Measurements from ENCODE around the gene SMIM38.
"Not testable (repeated sequence)": the region's sequence is repeated elsewhere in the genome, so short reads cannot be mapped to it uniquely, and the experiment has no call there.

SMIM38 gene

DNA sequence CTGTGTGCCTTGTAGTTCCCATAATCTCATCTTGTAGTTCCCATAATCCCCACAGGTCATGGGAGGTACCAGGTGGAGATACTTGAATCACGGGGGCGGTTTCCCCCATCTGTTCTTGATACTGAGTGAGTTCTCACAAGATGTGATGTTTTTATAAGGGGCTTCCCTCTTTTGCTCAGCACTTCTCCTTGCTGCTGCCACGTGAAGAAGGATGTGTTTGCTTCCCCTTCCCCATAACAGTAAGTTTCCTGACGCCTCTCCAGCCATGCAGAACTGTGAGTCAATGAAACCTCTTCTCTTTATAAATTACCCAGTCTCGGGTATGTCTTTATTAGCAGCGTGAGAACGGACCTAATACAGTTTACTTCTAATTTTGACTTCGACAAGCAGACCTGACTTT lies 14.0 kb upstream of the SMIM38 start:
- DNase-seq, result peak; percentile 18

DNA sequence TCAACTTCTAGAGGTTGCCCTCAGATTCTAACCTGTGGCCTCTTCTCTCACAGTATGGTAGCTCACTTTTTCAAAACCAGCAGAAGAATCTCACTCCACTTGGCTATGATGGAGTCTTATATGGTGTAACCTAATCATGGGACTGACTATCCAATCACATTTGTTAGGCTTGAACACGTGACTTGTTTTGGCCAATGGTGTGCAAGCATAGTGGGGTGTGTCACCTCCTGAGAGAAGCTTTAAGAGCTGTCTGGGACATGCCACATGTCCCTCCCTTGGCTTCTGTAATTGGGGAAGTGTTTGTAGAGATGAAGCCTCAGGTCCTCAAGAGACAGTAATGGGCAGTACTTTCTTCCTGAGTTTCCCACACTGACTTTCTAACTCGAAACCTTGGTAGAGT lies 12.8 kb upstream of the SMIM38 start:
- DNase-seq, result peak; percentile 23

DNA sequence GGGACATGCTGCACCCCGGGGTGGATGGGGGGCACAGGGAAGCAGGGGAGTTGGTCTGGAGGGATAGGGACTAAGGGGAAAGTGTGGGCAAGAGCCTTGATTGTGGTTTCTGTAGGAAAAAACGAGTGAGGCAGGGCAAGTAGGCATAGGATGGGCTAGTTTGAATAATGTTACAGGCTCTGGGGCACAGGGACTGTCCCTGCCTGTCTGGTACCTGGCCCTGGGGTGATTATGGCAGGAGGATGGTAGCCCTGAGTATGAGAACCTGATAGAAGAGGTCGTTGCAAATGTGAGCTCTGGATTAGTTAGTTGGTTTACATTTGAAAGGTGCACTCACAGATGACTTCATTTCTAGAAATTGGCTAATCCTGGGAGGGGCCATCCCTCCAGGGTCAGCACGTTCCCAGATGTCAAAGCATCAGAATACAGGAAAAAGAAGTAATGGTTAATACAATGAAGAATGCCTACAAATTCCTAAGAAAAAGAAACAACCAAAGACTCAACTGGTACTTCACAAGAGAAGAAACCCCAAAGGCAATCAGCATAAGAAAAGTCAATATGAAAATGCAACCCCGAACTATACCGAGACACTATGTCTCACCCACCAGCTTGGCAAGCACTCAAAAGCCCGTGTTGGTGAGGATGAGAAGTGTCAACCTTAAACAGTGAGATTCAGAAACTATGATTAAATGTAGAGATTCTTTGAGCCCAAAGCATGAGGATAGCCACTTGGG lies 11.3 kb upstream of the SMIM38 start:
- no peak for DNase-seq

DNA sequence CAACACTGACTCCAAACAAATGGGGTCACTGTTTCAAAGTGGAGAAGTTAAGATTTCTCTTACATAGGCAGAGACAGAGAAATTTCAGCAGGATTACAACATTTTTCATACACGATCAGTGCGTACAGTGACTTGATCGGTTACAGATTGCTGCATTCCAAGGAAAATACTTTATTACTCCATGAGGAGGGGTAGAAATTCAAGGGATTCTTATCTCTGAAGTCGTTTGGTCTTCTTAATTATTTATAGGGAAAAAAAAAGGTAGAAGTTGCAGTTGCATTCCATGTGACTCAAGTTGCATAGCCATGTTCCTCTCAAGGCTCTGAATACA lies 10.7 kb upstream of the SMIM38 start:
- no peak for DNase-seq

DNA sequence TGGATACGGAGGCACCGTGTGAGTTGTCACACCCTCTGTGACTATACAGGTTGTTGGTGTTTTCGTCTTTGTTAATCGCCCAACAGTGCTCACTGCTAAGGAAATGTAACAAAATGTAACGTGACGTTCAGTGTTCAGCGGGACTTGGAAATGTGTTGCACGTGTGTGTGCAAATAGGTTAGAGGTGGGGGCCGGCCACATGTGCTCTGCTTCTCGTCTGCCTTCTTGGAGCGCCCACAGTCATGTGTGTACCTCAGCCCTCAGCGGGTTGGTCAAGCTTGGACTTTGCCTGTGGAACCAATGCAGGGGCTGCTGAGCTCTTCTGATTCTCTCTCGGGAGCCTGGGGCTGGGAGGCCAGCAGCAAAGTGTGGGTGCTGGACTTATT lies 7.4 kb upstream of the SMIM38 start:
- DNase-seq, result no peak

DNA sequence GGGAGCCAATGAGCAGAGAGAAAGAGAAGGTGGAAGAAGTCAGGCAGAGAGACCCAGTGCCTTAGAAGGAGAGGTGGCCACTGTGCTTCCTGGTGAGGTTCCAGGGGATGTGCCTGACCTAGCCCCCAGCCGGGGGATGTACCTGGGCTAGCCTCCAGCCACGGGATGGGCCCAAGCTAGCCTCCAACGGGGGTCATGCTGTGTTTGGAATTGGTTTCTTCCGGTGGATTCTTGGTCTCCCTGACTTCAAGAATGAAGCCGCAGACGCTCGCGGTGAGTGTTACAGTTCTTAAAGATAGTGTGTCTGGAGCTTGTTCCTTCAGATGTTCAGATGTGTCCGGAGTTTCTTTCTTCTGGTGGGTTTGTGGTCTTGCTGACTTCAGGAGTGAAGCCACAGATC lies 6.9 kb upstream of the SMIM38 start:
- DNase-seq, result no peak

DNA sequence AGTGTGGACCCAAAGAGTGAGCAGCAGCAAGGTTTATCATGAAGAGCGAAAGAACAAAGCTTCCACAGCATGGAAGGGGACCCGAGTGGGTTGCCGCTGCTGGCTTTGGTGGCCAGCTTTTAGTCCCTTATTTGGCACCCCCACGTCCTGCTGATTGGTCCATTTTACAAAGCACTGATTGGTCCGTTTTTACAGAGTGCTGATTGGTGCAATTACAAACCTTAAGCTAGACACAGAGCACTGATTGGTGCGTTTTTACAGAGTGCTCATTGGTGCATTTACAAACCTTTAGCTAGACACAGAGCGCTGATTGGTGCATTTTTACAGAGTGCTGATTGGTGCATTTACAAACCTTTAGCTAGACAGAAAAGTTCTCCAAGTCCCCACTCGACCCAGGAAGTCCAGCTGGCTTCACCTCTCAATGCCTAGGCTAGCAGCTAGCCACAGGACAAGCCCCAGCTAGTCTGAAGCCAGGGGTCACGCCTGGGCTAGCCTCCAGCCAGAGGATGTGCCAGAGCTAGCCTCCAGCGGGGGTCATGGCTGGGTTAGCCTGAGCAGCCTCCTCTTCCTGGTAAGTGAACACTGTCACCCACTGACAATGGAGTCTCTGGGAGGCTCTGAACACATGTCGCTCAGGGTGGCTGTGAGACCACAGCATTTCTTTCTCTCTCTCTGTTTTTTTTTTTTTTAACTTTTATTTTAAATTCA lies 6.2 kb upstream of the SMIM38 start:
- not testable (repeated sequence) for DNase-seq

DNA sequence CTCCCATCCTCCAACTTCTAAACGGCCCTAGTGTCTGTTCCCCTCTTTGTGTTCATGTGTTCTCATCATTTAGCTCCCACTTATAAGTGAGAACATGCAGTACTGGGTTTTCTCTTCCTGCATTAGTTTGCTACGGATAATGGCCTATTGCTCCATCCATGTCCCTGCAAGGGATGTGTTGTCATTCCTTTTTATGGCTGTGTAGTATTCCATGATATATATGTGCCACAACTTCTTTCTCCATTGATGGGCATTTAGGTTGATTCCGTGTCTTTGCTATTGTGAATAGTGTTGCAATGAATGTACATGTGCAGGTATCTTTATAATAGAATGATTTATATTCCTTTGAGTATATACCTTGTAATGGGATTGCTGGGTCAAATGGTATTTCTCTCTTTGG lies 5.6 kb upstream of the SMIM38 start:
- DNase-seq, result no peak

DNA sequence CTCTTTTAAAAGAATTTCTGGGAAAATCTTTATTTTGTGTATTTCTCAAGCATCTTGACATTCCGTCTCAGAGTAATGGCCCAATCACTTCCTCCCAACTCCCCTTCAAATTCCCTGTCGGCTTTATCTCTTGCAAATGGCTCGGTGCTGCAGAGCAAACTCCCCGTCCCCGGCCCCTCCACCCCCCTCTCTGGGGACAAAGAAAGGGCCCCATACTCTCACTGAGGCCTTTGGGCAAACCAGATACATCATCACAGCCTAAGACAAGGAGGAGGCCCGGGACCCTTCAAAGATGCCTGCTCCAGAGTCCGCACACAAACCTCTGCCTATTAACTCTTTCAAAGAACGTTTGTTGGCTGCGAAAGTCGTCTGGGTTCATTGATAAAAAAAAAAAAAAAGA lies 3.9 kb upstream of the SMIM38 start:
- no peak for DNase-seq

DNA sequence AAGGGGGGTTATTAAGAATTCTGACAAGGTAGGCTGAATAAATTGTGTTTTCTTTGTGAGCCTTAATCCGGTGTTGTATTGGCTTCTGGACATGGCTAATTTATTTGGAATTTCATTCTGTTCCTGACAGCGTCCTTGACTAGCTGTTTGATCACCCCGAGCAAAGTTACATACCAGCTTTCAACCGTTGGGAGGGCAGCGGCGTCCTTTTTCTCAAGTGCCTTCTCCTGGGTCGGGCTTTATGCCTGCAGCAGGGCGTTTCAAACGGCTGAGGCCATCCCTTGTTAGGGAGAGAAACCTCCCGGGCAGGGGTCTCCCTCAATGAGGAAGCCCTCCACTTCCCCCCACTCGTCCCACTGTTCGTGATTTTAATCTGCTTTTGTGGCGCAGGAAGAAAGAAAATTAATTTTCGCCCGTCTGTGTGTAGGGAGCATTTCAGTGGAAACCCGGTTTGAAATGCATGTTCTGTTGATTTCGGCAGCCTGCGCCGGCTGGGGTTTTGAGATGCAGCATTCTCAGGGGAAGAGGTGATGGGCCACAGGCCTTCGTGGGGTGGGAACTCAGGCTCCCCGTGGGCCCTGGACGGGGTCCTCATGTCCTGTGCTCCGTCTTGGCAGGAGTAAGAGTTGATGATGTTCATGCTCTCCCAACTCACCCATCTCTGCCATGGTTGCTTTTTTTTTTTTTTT lies 2.9 kb upstream of the SMIM38 start:
- no peak for DNase-seq

DNA sequence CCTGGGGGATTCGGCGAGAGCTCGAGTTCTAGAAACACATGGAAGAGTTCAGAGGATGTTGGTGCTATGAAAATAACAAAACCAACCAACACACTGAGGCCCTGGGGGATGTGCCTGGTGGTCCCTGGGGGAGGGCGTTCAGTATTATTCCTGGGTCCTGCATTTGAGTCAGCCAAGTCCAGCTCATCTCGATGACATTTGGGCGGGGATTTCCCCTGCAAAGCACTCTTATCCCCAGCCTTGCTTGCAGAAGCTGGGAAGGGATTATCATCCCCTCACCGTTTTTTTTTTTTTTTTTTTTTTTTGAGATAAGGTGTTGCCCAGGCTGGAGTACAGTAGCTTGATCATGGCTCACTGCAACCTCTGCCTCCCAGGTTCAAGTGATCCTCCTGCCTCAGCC lies 2.1 kb upstream of the SMIM38 start:
- no peak for DNase-seq

DNA sequence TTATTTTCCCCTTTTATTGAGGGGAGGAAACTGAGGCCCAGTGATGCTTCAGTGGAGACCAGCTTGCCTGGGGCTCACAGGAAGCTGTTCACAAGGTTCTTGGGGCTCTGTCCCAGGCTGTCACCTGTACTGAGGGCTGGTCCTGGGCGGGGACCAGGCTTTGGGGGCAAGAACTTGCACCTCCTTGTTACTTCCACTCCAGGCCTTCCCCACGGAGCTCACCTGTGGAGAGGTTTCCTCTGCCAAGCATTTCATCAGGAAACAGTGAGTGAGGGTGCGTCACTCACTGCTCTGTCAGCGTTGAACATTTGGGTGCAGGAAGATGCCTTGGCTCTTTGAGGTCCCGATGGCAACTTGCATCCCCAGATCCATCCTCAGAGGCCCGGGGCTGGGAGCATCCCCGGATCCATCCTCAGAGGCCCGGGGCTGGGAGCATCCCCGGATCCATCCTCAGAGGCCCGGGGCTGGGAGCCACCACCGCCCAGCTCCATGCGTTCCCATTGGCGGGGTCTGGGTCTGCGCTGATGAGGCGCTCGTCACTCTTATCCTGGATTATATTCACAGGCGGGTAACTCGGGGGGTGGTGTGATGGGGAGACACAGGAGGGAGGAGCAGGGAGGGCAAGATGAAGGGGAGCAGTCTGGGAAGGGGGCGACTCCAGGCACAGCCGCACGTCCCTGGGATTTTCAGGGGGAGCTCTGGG lies 1.4 kb upstream of the SMIM38 start:
- DNase-seq, result no peak

DNA sequence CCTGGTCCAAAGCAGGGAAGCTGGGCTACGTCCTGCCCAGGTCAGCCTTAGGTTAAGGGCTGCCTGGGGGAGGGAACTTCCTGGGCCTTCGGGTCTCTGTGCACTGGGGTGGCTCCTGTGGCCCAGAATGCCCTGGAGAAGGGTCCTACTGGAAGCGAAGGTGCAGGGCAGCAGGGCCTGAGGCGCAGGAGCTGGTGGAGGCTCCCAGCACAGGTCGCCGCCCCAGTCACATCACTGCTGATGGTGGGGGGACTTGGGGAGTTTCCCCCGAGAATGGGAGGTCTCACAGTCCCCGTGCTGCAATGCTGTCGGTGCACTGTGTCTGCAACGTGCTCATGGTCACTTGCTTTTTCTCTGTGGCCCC lies 815 bp upstream of the SMIM38 start:
- DNase-seq, result no peak

DNA sequence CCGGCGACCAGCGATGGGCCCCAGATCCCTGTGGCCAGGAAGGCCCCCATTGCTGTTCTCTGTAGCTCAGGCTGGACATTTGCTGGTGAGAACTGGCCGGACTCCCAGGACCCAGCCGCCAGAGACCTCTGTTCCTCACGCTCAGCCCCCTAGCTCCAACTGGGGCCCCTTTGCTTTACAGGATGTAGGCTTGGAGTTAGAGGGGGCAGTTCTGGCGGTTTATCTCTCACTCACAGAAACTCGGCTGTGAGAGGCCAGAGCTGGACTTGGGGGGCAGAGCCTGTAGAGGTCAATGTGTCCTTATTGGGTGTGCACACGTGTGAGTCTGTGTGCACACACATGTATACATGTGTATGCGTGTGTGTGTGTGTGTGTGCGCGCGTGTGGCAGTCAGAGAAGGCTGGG lies 502 bp downstream of the SMIM38 start:
- peak; percentile 25 for DNase-seq

DNA sequence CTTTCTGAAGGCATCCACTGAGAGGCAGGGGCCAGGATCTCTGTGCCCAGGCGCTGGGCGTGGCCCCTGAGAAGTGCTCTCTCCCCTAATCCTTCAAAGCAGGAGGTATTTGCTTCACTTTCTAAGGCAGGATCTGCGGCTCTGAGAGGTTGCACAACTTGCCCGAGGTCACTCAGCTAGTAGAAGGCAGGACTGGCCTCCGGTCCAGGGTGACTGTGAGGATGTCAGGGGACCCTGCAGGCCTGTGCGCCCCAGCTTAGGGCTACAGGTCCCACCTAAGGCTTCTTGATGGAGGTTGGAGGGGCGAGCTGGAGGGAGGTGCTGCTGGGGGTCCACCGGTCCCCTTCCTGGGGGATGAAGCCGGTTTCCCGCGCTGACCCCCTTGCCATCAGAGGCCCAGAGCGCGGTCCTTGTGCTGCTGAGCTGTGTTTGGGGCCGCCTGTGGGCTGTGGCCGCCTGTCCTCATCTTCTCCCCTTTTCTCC lies 979 bp downstream of the SMIM38 start:
- DNase-seq, result peak; percentile 48

DNA sequence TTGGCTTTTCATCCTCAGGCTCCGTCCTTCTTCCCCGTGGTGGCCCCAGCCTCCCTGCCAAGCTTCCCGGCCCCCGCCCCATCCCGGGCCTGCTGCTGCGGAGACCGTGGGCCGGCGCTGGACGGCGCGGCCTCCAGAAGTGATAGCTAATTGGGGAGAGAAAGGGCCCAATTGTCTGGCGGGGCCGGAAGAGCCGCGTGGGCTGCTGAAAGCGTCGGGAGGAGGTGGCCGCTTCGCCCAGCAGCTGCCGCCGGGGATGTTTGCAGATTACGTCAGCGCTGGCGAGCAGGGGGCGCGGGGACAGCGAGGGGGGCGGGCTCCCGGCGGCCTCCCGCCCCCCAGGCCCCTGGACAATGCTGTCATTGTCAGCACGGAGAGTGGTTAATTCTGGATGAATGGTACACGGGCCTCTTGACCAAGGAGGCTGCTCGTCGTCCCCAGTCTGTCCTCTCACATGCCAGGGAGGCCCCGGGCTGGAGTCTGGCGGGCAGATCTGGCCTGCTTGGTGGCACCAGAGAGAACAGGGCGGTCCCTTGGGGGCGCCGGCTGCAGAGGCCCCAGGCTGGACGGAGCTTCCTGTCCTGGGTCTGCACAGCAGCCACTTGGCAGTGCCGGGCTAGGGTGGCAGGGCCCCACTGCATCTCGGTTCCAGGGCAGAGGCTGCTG lies 1.6 kb downstream of the SMIM38 start:
- no peak for DNase-seq

DNA sequence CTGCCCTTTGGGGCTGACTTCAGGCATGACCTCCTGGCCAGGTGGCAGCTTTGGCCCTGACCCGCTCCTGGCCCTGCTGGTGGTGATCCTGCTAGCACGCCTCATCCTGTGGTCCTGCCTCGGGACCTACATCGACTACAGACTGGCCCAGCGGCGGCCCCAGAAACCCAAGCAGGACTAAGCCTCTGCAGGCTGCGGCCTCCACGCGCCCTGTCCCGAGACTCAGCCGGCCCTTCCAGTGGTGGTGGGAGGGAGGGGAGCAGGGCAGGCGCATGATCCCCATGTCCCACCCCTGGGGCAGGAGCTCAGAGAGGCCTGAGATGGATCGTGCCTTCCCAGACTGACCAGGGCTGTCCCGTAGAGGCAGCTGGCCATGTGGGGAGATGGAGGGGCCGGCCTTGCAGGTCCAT lies 2.1 kb downstream of the SMIM38 start:
- DNase-seq, result no peak

DNA sequence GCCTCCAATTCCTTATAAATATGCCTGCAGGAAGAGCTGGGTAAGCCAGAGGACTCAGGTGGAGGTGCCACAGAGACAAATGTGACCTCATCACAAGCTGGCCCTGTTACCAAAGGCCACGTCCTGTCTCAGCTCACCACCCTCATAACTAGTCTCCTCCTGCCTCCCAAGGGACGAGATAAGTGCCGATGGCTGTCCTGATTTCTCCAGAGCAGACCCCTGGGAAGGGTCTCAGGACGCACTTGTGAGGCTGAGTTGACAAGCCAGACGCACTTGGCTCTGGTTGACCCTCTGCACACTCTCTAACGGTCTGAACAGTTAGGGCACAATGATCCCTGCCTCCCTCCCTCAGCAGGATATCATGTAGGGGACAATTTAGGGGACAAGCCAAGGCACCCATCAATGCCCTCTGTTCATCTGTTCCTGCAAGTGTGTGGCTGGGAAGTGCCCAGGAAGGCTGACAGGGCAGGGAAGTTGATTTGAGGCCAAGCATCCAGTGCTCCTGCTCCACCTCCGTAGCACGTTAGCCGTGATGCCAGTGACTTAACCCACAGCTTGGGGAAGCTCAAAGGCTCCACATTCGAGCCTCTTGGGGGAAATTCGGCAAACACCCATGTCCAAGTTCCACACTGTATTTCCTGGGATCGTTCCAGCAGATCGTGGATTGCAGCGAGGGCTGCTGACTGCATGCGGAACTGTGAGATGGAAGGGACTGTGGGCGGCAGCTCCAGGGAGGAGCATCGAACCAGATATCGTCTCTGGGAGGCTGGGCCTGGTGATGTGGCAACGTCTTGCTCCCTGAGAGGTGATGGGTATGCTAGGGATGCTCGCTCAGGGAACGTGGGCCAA lies 2.8 kb downstream of the SMIM38 start:
- DNase-seq, result no peak

DNA sequence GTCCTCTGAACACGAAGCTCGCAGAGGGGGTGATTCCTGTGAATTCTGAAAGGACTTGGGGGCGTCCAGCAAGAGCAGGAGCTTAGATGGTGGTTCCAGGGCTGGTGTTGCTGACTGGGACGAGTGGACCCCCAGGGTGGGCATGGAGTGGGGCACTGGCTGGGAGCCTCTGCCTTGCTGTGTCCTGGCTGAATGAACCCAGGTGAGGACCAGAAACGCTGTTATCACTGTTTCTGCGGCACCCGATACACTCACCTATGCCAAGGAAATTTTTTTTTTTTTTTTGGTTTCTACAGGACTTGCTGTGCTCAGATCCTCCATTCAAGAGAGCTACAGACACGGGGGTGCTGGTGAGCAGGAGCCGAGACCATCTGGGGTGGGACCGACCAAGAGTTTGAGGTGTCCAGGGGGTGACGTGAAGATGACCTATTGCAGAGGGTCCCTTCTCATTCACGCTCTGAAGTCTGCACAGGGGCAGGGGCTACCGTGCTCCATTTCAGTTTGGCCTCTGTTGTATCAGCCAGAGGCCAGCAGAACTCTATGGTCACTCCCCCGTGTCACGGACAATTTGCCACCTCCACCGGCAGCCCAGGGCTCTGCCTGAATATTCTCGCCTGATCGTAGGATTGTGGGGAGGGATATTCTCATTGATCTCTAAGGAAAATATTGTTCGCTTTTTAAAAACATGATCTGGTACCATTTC lies 3.6 kb downstream of the SMIM38 start:
- no peak for DNase-seq

DNA sequence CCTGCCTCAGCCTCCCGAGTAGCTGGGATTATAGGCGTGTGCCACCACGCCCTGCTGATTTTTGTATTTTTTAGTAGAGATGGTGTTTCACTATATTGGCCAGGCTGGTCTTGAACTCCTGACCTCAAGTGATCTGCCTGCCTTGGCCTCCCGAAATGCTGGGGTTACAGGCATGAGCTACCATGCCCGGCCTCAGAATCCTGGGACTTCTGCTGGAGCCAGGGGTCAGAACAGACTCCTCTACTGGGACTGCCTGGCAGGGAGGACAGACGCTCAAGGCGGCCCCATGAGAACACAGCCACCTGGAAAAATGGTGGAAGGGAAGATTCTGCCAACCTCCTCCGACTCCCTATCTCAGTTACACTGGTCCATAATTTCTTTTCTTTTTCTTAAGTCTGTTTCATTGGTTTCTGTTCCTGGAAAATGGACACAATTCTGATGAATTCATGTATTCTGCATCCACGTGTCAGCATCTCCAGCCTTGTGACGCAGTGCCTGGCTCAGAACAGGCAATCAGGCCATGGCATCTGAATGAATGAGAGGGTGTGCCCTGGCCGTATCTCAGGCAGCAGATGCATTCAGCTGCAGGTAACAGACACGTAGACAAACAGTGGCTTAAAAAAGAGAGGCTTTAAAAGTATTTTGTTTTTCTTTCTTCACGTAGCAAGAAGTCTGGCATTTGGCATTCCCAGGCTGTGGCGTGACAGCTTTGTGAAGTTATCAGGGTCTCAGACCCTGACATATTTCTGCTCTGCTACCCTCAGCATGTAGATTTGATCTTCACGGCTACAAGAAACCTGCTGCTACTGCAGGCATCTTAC lies 4.8 kb downstream of the SMIM38 start:
- peak; percentile 26 for DNase-seq

DNA sequence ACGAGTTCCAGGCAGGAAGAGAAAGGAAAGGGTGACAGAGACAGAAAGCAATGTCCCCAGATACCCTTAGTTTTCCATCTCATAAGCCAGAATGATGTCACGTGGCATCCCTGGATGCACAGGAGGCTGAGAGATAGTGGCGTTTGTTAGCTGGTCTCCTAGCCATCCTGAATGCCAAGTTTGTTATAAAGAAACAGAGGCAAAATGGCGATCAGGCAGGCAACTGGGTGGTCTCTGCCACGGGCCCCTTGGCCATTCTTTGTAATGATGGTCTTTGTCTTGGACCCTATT lies 5.3 kb downstream of the SMIM38 start:
- no peak for DNase-seq
